ENCODE results near the gene ALPL. TPM values are rescaled to one million over a fixed set of nuclear protein-coding genes. Genes with fewer than 3 reads are reported as not detected.

ALPL gene
- total RNA-seq, 1 experiment from 2014 or later = 4.2 TPM

GRCh38 chr1:21623410-21623961 lies 114.3 kb downstream of the ALPL start:
- no peaks in the 10 kb centered on the region for H3K9me3 ChIP-seq
- no peak overlapping the region for H3K4me3 ChIP-seq
- no peaks in the 10 kb centered on the region for H3K36me3 ChIP-seq
- no peaks in the 10 kb centered on the region for H3K27me3 ChIP-seq
- no peak for DNase-seq

GRCh38 chr1:21624571-21625389 lies 115.6 kb downstream of the ALPL start:
- Histone ChIP-seq H3K36me3 (no peaks in the 10 kb centered on the region), H3K4me3 (no peak overlapping the region), H3K27me3 (no peaks in the 10 kb centered on the region), H3K9me3 (no peaks in the 10 kb centered on the region)
- peak; percentile 42 for DNase-seq

- no peak for DNase-seq
- Histone ChIP-seq H3K36me3 (no peaks in the 10 kb centered on the region), H3K4me3 (no peak overlapping the region), H3K27me3 (no peaks in the 10 kb centered on the region), H3K9me3 (no peaks in the 10 kb centered on the region)
Measured at GRCh38 chr1:21625390-21626190, 116.4 kb downstream of the ALPL start.

GRCh38 chr1:21626921-21627339 lies 117.7 kb downstream of the ALPL start:
- Histone ChIP-seq H3K27me3 (no peaks in the 10 kb centered on the region), H3K4me3 (no peak overlapping the region)
- DNase-seq = no peak

More at GRCh38 chr1:21626921-21627339, 117.7 kb downstream of the ALPL start:
- H3K36me3 ChIP-seq = no peaks in the 10 kb centered on the region
- H3K9me3 ChIP-seq = no peaks in the 10 kb centered on the region

Other genes starting within 250 kb of the ALPL start
- 10.5 and 11.4 TPM in 2 replicates for gene ECE1, start 219.0 kb upstream of the ALPL start, total RNA-seq (2014; rRNA removed; shearing (Covaris generic); ENCODE audit: low replicate concordance)
- 22.4 and 25.1 TPM in 2 replicates for gene NBPF3, start 69.3 kb upstream of the ALPL start, total RNA-seq (2014; rRNA removed; shearing (Covaris generic); ENCODE audit: low replicate concordance)
- 0.22 TPM in 1 of 2 replicates, not detected in the other for gene RAP1GAP, start 159.9 kb downstream of the ALPL start, total RNA-seq (2014; rRNA removed; shearing (Covaris generic); ENCODE audit: low replicate concordance)

Measured in MG63 (cell line).